Measurements from ENCODE around the gene ABCB9. TPM values are rescaled to one million over a fixed set of nuclear protein-coding genes. Genes with fewer than 3 reads are reported as not detected.

ABCB9 gene
- 10 to 100 TPM; 13.8 to 26.3 TPM for total RNA-seq

GRCh38 chr12:122965851-122966742 is at the start of gene ABCB9:
Gene ABCB9 (minus strand): TSS chr12:122966463. CDS start chr12:122960235, 6,228 bp downstream.

GRCh38 chr12:122980183-122981035 is 14.1 kb upstream of the ABCB9 start, which contains the start of gene ARL6IP4:
Gene ARL6IP4 (plus strand): TSS chr12:122980681. CDS start chr12:122981140, 459 bp downstream.

GRCh38 chr12:122974892-122975789 is 8.9 kb upstream of the ABCB9 start, which contains the start of gene OGFOD2:
Gene OGFOD2 (plus strand): TSS chr12:122975244. CDS start chr12:122975252, 8 bp downstream.

GRCh38 chr12:122895704-122896636 is 70.3 kb downstream of the ABCB9 start, which contains the start of gene VPS37B:
Gene VPS37B (minus strand): TSS chr12:122896124. CDS start chr12:122896062, 62 bp downstream.

Small RNA genes within 50 kb of the gene (small RNA-seq; reads per million reads assigned to genes)
- 0 reads per million in 2 donors for gene ARL6IP4
- 0 reads per million in 2 donors for gene MIR4304

Other genes starting within 250 kb of the ABCB9 start
- gene HCAR3, start 249.7 kb downstream of the ABCB9 start, total RNA-seq, result not detected
- gene HCAR1, start 235.6 kb downstream of the ABCB9 start, total RNA-seq, result under 1 TPM; under 0.01 to 0.33 TPM
- 10 to 100 TPM; 26.2 to 33.6 TPM for gene DENR, start 213.6 kb downstream of the ABCB9 start, total RNA-seq
- gene CCDC62, start 191.9 kb downstream of the ABCB9 start, total RNA-seq, result under 1 TPM; 0.33 to 0.69 TPM
- gene HIP1R, start 131.0 kb downstream of the ABCB9 start, total RNA-seq, result 10 to 100 TPM; 16.0 to 29.9 TPM
- 10 to 100 TPM; 61.3 to 82.3 TPM for gene VPS37B, start 70.3 kb downstream of the ABCB9 start, total RNA-seq
- 10 to 100 TPM; 11.4 to 12.7 TPM for gene OGFOD2, start 8.8 kb upstream of the ABCB9 start, total RNA-seq
- 100 to 1,000 TPM in 1 of 2 donors, 10 to 100 TPM in 1; 90.2 to 121 TPM for gene ARL6IP4, start 14.2 kb upstream of the ABCB9 start, total RNA-seq
- gene PITPNM2, start 184.6 kb upstream of the ABCB9 start, total RNA-seq, result 1 to 10 TPM; 1.7 to 5.3 TPM

Data from melanocyte of skin (primary cell).